Astrocyte (in vitro differentiated cells and primary cell): ENCODE data around the gene MEGF8.

Experiments
- CTCF ChIP-seq: IDR thresholded peaks from 2 replicates; pipeline ENCODE4 v1.5.1; 2011; ENCODE audit warnings: low read depth, mild to moderate bottlenecking, inconsistent platforms, low read length, moderate library complexity; ENCODE audit not compliant: insufficient read depth
- EZH2 ChIP-seq: IDR thresholded peaks from 2 replicates; pipeline ENCODE4 v1.6.1; 2012; ENCODE audit warnings: mild to moderate bottlenecking, low read length, inconsistent platforms; ENCODE audit not compliant: insufficient read depth

- TF ChIP-seq CTCF (no peak), EZH2 (no peak)
Observed at GRCh38 chr19:42409477-42409876, 84.0 kb downstream of the MEGF8 start.
